Right ventricle myocardium superior (tissue), 1 donor: ENCODE results near the gene RSPH10B. TPM values are rescaled to one million over a fixed set of nuclear protein-coding genes. Genes with fewer than 3 reads are reported as not detected.
"Not testable (repeated sequence)": the region's sequence is repeated elsewhere in the genome, so short reads cannot be mapped to it uniquely, and the experiment has no call there.

Experiments
- ATAC-seq: fragments of 200-7000 bp; cut with Tn5 transposase; one replicate; pipeline ENCODE4 v1.9.1; 2020; ENCODE audit warnings: mild to moderate bottlenecking; ENCODE audit not compliant: poor library complexity
- DNase-seq: peaks from one replicate; pipeline ENCODE4 v3.0.0-alpha.2; 2020
- intact Hi-C: fragments of 100-400 bp; cut with DNase I; formaldehyde crosslinking; loops from one replicate; pipeline ENCODE4 v1.11.2; 2022
- total RNA-seq: library from RNA; stranded (reverse); fragmentation: NEBNext Ultra II Directional; extraction: Animal tissue kit (Norgen Biotek cat#: 25700); gene quantifications from one replicate; pipeline ENCODE4 v1.2.1, GENCODE V29; 2021
- donor health status: DM: no; HTN: yes; CAD: no; lungs with severe emphysema.

Gene RSPH10B
- total RNA-seq, 1 donor from 2014 or later: not detected

DNA sequence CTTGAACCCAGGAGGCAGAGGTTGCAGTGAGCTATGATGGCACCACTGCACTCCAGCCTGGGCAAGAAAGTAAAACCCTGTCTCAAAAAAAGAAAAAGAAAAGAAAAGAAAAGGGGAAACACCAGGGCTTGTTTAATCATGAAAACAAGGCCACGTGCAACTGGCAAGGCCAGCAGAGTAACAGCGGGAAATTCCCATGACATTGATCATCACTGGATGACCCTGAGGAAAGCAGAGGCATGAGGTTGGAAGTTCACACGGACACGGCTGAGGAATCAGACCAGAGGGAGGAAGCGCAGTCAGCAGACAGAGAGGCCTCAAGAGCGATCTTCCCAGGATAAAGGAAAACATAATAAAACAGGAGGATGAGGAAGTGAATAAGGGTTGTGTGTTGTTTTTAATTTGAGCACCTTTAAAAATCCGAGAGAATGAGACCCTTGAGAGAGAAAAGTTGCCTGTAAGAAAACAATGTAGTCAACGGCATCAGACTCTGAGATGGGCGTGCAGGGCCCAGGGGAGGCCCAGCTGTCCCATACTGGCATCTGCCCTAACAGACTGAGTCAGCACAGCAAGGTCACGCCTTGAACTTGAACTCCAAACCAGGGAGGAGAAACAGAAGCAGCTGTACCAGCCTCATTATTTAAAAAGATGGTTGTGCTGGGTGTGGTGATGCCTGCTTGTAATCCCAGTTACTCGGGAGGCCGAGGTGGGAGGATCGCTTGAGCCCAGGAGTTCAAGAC lies 38.4 kb downstream of the RSPH10B start:
- DNase-seq, intact Hi-C loops: not testable (repeated sequence)
- ATAC-seq: peak; percentile 38

DNA sequence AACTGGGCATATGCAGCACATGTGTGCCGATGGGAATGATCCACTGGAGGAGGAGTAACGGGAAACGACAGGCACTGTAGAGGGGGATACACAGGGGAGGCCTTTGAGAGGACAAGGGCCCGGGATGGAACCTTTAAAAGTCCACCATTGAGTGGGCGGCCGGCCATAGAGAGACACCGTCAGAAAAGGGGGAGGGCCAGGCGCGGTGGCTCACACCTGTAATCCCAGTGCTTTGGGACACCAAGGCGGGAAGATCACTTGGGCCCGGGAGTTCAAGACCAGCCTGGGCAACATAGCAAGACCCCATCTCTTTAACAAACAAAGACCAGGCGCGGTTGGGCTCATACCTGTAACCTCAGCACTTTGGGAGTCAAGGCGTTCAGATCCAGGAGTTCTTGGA lies 39.2 kb downstream of the RSPH10B start:
- ATAC-seq, DNase-seq: not testable (repeated sequence)

DNA sequence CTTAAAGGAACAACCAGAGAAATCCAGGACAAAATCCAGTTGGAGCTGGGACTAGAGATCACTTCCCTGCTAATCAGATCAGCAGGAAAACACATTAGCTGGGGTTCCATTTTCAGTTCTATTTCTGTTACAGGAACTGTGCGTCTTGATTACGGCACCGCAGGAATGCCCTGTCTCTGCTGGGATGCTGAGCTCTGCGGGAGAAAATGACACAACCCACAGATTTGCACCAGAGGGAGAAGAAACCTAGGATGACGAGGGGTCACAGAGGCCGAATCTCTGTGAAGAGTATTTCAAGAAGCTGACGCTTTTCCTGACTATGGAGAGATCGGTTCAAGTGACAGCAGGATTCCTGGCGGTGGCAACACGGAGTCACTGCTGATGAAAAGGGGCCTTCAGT lies 40.2 kb downstream of the RSPH10B start:
- ATAC-seq, DNase-seq, intact Hi-C loops: not testable (repeated sequence)

More for the DNA sequence above, 39.2 kb downstream of the RSPH10B start:
- intact Hi-C loops: not testable (repeated sequence)

DNA sequence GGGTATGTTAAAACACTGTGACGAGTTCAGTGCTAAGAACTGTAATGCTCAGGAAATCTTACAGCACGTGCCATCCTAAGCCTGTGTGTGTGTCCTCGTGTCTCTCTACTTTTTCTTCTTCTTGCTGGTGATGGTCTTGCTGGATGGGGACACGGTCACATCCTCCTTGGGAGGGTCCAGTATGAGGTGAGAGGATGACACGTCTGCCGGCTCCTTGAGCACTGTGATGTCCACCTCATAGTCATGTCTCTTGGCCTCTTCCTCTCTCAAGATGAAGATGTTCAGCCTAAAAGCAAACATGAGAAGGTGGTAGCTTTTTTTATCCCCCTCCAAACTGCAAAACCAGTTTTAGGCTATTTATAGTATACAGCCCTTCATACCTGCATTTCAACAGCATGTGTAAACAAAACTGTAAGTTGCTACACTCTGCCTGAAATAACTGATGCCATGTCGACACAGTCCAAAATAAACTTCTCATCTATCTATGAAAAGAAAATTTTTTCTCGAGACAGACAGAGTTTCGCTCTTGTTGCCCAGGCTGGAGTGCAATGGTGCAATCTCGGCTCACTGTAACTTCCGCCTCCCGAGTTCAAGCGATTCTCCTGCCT lies 44.1 kb downstream of the RSPH10B start:
- ATAC-seq, DNase-seq, intact Hi-C loops: not testable (repeated sequence)

DNA sequence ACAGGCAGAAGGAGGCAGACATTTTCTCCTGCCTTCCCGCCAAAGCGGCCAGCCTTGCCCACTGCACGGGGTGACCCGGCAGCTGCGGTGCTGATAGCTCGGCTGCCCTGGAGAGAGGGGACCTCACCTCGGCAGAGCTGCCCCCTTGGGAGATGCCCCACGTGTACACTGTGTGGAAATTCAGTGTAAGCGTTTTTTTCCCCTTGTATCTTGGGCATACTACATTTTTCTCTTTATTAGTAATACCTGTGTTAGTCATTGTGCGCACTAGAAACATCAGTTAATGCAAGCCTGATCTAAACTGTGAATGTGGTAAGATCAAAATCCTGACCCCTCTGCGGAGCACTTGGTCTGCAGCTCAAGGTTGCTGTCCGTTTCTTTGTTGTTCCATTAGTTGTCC lies 45.9 kb downstream of the RSPH10B start:
- intact Hi-C loops, ATAC-seq, DNase-seq: not testable (repeated sequence)

DNA sequence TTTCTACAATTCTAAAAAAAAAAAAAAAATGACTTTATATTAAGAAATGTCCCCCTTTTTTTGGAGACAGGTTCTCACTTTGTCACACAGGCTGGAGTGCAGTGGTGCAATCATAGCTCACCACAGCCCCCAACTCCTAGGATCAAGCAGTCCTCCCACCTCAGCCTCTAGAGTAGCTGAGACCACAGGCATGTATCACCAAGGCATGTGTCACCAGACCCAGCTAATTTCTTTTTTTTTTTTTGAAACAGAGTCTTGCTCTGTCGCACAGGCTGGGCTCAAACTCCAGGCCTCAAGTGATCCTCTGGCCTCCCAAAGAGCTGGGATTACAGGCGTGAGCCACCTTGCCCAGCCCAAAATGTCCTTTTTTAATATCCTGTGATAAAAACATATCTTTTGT lies 46.3 kb downstream of the RSPH10B start:
- ATAC-seq, DNase-seq, intact Hi-C loops: not testable (repeated sequence)

DNA sequence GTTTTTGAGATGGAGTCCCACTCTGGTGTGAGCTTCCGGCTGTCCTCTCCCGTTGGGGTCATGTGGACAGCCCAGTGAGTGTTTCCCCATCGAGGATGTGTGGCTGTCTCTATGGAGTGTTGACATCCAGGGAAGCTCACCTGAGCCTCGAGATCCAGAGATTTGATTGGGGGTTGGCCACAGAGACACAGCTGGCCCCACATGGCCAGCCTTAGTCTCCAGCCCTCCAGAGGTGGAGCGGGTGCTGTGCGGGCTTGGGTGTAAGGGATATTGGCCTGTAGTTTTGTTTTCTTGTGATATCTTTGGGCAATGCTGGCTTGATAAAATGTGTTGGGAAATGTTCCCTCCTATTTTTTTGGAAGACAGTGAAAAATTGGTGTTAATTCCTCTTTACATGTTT lies 54.0 kb downstream of the RSPH10B start:
- DNase-seq, intact Hi-C loops, ATAC-seq: not testable (repeated sequence)

DNA sequence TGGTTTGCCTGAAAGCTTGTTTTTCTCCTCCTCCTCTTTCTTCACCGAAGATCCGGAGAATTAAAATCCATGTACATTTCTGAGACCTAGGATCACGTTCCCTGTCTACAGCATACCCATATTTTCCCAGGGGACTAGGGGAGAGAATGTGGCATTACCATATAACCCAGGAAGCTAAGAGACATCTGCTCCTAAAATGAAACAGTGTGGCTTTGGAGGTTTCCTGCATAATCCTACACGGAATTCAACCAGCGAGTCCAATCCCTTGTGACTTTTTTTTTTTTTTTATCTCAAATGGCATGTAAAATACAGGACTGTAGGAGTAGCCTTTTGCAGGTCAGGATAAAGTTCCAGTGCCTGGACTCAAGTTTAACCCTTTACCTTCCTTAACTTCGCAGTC lies 61.7 kb downstream of the RSPH10B start:
- ATAC-seq, DNase-seq, intact Hi-C loops: not testable (repeated sequence)

DNA sequence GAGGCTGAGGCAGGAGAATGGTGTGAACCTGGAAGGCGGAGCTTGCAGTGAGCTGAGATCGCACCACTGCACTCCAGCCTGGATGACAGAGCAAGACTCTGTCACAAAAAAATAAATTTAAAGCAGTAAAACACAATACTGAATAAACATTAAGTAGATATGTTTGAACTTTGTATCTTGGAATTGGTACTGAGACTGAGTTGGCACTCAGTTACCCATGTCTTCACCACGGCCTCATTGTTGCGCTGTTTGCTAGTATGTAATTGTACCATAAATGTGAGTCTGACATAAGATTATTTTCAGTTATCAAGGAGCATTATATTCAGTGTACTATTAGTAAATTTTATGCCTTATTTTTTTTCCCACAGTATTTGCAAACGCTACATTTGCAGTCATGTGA lies 65.8 kb downstream of the RSPH10B start:
- intact Hi-C loops, ATAC-seq, DNase-seq: not testable (repeated sequence)

DNA sequence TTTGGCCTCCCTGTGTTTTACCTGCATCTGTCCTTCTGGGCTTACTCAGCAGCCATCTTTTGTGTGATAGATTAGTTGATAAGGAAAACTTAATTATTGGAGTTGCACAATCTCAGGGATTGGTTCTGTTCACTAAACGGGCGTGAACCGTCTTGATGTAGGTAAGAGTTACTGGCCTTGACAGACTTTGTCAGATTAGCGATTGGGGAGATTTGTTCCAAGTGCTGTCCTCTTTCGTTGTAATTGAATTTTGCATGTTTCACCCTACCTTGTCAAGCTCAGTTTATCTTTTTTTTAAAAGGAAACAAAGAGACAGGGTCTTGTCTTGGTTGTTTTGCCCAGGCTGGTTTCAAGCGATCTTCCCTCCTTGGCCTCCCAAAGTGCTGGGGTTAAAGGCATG lies 67.5 kb downstream of the RSPH10B start:
- intact Hi-C loops, DNase-seq, ATAC-seq: not testable (repeated sequence)

DNA sequence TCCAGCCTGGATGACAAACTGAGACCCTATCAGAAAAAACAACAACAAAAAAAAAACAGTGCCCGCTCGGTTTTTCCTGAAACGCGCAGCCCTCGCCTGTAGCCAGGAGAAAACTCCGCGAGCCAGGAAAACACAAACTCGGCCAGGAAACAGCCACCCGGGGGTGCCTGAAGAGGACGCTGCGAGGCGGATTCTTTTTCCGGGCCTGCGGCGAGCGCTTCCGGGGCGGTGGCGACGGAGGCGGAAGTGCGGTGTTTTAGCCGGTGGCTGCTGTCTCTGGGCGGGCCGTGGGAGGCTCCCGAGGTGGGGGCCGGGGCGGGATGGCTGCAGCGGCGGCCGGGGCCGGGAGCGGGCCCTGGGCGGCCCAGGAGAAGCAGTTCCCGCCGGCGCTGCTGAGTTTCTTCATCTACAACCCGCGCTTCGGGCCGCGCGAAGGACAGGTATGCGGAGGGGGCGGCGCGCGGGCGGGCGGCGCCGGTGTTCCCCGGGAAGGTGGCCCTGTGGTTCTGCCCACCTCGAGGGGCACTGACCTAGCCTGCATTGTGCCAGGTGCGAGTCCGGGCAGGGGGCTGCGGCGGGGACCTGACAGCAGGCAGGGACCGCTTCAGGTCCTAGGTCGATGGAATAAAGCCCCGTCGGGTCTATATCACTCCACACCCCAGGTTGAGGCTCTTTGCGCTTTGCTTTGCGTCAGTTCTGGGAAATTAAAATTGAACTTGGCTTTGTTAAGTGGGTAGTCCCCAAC lies 71.8 kb downstream of the RSPH10B start, which contains the start of gene CCZ1:
CCZ1 (plus strand) TSS at position 254 of the 745 bp plus-strand sequence; CDS start at position 321, 67 bp downstream.
- intact Hi-C loops: not testable (repeated sequence)
- peak; percentile 83 for DNase-seq
- peak; percentile 99 for ATAC-seq

DNA sequence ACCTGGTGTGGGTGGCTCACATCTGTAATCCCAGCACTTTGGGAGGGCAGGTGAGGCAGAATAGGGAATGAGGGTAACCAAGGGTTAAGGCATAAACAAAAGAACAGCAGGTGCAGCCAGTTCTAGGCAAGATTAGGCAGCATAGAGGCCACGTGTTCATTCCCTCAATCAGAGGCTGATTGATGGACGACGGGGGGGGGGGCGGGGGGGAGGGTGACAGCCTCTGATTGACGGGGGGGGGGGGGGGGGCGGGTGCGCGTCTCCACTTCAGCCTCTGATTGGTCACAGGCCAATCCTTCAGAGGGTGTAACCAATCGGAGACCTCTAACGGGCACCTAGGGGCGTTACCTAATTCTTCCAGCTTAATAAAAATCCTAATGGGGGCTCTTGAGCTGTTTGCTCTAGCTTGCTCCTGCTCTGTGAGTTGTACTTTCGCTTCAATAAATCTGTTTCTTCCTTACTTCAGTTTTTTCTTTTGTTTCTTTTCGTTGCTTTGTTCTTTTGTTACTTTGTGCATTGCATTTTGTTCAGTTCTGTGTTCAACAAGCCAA lies 73.0 kb downstream of the RSPH10B start:
- DNase-seq, intact Hi-C loops, ATAC-seq: not testable (repeated sequence)

DNA sequence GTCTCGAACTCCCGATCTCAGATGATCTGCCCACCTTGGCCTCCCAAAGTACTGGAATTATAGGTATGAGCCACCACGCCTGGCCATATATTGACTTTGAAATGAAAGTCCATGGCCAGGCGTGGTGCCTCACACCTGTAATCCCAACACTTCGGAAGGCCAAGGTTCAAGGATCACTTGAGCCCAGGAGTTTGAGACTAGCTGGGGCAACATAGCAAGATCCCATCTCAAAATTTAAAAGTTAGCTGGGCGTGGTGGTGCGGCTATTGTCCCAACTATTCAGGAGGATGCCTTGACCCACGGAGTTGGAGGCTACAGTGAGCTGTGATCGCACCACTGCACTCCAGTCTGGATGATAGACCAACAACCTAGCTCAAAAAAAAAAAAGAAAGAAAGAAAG lies 78.0 kb downstream of the RSPH10B start:
- DNase-seq (no peak), ATAC-seq (no peak)
- intact Hi-C loops: no loop called here

DNA sequence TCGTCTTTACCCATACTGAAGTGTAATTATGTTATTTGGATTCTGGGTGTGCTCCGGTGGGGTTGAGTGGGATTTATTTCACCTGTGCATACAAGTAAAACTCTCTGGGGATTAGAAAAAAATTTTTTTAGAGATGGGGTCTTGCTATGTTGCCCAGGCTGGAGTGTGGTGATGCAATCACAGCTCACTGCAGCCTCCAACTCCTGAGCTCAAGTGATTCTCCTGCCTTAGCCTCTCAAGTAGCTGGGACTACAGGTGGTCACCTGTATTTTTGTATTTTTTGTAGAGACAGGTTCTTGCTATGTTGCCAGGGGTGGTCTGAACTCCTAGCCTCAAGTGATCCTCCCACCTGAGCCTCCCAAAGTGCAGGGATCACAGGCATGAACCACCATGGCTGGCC lies 80.2 kb downstream of the RSPH10B start:
- DNase-seq, ATAC-seq, intact Hi-C loops: not testable (repeated sequence)

DNA sequence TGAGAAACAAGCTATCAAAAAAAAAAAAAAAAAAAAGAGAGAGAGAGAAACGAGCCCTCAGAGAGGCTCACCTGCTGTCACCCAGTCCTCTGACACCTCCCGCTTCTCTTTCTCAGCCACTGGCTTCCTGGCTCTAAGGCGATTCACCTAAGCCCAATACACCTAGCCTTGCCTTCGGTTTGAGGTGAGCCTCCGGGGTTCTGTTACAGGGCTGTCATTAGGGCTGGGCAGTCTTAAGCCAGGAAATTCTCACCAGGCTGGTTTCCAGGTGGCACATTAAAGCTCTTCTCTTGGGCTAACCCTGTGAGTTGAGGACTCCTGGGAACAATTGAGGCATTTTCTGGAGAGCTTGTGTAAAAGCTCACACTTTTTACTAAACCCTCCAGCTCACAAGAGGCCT lies 82.5 kb downstream of the RSPH10B start:
- DNase-seq, ATAC-seq, intact Hi-C loops: not testable (repeated sequence)

DNA sequence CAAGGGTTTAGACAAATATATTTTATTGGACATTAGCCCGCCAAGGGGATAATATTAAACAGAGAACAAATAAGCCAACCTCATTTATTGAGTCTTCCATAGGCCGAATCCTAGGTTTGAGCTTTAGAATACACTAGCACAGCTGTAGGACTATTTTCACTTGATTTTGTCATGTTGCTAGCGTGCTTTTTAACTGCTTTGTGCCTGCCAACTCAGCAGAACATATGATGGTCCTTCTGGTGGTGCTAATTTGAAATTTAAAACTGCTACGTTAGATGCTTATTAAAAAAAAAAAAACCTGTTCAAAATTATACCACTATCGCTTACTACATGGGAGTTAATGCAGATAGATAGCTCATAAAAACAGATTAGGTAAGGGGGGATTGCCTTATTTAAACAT lies 86.1 kb downstream of the RSPH10B start:
- ATAC-seq, intact Hi-C loops, DNase-seq: not testable (repeated sequence)

DNA sequence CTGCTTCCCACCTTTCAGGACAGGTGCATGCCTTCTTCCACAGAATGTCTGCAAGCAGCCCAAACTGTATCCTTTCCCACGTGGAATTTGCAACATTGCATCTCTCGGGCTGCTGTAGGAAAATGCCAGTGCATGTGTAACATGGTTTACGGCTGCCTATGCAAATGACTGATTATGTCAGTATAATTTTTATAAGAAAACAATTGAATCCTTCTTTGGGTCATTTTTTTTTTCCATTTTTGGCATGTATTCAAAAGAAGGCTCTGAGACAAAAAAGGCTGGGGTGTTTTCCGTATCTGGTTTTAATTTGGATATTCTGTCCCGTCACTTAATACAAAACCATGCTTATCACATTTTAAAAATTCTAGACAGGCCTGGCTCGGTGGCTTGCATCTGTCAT lies 90.4 kb downstream of the RSPH10B start:
- intact Hi-C loops, ATAC-seq: not testable (repeated sequence)

DNA sequence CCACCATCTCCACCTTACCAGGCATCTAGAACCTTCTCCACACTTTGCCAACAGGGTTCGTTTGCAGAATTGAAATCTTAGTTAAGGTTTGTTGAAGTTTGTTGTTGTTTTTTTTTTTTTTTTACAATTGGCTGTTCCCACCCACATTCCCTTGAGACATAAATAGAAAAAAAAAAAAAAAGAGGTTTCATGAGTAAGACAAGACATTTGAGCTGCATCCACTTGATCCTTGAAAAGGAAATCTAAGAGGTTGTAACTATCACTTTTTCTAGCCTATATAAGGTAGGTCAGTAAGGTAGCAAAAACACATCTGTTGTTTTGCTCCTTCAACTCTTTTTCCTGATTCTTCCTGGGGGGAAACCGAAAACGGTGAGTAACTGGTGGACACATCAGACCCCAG lies 90.9 kb downstream of the RSPH10B start:
- DNase-seq, ATAC-seq, intact Hi-C loops: not testable (repeated sequence)

More for the DNA sequence above, 90.4 kb downstream of the RSPH10B start:
- DNase-seq: not testable (repeated sequence)
